ENCODE data around the gene AEBP1.

Gene AEBP1

GRCh38 chr7:44086627-44087026 lies 17.5 kb upstream of the AEBP1 start:
- DNase-seq: no peak

- DNase-seq: no peak
These were observed 16.0 kb upstream of the AEBP1 start for GRCh38 chr7:44087911-44088838.

- no peak for DNase-seq
These were observed 11.0 kb upstream of the AEBP1 start for GRCh38 chr7:44093102-44093641.

GRCh38 chr7:44094365-44094764 lies 9.8 kb upstream of the AEBP1 start:
- DNase-seq: no peak

- no peak for DNase-seq
These were observed 9.1 kb upstream of the AEBP1 start for GRCh38 chr7:44094883-44095592.

DNA sequence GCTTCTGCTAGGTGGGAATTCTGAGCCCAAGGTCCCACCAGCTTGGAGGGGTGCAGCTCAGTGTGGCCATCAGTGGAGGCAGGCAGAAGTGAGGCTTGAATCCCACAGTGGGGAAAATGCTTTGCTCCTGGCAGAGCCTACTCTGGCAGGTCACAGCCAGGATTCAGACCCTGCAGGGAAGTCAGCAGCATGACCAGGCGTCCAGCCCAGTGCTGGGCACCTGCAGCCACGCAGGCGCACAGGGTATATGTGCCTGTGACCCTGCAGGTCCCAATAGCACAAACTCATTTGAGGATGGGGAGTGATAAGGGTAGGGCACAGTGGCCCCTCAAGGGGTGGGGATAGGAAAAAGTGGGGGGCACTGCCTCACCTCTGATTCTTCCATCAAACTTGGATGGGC lies 8.4 kb upstream of the AEBP1 start:
- no peak for DNase-seq

DNA sequence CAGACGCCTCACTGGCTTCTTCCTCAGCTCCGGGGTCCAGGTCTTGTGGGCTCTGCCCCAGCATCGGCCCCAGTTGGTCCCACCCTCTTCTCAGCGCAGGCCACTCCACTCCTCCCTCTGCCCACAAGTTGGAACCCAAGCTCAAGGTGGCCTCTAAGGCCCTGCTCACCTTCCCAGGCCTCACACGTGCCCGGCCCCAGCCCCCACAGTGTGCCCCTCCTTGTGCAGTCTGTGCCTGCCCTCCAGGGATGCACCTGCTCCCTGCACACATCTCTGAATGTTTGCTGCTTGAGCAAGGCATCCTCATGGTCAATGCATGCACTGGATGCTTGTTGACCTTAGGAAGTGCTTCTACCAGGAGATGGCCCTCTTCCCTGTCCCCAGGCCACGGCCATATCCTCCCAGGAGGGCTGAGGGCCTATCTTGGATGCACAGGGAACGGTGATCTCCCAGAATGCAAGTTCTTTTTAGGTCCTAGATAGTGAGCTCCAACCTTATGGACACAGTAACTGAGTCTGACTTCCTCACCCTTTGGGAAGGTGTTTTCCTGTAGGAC lies 7.7 kb upstream of the AEBP1 start:
- no peak for DNase-seq

DNA sequence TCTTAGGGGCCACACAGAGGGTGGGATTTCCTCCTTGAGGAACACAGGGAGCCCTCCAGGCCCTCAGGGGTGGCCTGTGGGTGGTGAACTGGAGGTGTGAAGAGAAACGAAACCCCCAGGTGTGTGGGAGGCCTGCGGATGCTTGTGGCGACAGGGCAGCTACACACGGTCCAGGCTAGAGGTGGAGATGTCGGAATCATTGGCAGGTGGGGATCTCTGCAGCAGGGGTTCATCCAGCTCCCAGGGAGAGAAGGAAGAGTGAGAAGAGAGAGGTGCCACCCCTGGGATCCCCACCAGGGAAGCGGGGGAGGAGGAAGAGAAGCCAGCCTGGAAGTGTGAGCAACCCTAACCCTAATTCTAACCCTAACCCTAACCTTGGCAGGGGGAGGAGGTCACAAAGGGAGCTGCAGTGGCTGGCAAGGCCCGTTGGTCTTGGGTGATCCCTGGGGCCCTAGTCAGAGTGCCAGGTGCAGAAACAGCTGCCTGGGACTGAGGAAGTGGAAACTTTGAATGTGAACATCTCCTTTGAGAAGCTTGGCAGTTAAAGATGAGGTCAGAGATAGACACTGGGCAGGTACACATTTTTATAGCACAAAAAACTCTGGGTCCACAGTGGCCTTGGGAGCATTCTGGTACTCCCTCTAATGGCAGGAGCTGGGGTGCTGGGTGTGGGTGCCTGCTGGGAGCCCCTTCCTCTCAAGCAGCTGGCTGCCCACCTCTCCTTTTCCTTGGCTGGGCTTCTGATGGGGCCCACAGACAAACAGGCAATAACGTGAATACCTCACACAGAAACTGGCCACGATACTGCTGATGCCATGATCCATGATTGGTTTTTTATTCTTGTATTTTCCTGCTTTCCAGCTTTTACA lies 6.8 kb upstream of the AEBP1 start:
- DNase-seq: peak; percentile 45

GRCh38 chr7:44098092-44099068 lies 5.8 kb upstream of the AEBP1 start:
- DNase-seq: no peak

GRCh38 chr7:44099669-44100068 lies 4.5 kb upstream of the AEBP1 start:
- DNase-seq: no peak

GRCh38 chr7:44100458-44101302 lies 3.5 kb upstream of the AEBP1 start:
- DNase-seq: no peak

- no peak for DNase-seq
These were observed 2.7 kb upstream of the AEBP1 start for GRCh38 chr7:44101303-44101965.

- DNase-seq: no peak
These were observed 1.9 kb upstream of the AEBP1 start for GRCh38 chr7:44101966-44102845.

GRCh38 chr7:44102846-44103565 lies 1.1 kb upstream of the AEBP1 start:
- DNase-seq: no peak

DNA sequence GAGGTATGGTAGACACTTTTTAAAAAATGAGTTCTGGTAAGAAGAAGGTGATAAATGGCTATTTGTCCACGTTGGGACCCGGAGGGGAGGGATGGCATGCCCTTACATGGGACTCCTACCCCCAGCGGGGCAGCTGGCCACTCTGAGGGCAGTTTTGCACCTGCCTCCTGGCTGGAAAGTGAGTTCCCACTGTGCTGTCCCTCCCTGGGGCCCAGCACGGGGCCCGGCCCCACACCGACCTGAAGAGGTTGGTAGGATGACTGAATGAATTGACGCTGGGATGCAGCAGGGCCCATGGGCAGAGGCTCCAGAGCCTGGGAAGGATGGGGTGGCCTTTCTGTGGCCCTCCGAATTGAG lies 601 bp upstream of the AEBP1 start:
- DNase-seq: no peak

DNA sequence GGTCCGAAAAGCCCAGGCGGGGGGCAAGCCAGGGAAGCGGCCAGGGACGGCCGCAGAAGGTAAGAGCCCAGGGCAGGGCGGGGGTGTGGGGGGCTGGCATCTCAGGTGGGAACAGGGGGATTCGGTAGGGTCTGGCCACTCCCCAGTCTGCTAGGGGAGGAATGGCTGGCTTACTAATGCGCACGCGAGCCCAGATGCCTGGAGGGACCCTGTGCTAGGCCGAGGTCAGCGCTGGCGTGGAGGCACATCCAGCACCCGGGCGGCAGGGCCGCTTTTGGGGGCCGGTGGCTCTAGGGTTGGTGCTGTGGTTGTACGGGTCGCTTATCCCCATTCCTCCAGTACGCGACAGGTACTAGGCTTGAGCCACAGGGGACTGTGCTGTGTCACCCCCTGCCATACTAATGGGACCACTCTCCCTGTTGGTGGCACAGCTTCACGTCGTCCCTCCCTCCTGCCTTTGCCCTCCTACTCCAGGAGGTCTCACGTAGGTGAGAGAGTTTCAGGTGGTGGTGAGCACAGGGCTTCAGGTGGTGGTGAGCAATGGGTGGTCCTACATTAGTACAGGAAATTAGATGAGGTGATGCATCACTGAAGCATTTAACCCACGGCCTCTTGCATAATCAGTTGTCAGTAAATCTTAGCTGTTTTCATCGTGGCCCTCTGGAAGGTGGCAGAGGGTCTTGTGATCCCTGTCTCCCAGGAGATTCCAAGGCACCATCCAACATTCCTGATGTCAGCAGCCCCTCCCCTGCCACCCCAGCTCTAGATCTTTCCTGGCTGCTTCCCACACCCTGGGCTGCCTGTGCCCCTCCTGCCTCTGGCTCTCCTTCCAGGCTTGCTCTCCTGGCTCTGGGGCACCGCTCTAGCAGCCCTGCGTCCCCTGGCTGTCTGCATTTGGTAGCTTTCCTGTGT lies 971 bp downstream of the AEBP1 start:
- DNase-seq: no peak

GRCh38 chr7:44105832-44106231 lies 1.7 kb downstream of the AEBP1 start:
- no peak for DNase-seq
